ENCODE results near the gene TGFBR2.

The TGFBR2 gene

DNA sequence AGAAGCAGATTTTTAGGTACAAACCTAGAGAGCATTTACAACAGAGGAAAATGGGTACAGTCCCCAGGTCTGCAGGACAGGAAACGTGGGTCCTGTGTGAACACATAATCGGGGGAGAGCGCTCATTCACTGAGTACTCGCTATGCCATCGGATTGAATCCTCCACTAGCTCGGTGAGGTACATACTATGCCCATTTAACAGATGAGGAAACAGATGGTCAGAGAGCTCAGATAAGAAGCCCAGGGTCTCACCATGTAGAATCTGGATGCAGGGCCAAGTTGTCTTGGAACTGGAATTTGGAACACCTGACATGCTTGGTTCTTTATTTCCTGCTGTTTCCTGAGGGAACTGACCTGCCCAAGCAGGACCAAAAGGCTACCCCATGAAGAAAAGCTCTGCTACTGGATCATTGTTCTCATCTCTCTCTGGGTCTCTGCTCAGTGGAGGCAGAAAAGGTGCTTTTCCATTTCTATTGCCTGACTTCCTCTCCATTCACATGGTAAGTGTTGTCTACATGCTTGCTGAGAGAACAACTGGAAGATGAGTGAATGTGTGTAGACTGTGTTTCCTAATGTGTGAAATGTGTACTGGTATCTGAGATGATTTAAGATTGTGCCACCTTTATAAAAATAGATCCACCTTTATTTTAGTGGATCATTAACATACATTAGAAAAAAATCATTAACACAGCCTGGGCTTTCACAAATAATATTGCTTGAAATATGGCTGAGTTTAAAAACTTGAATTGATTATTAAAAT lies 89.1 kb downstream of the TGFBR2 start:
- DNase-seq: no peak

DNA sequence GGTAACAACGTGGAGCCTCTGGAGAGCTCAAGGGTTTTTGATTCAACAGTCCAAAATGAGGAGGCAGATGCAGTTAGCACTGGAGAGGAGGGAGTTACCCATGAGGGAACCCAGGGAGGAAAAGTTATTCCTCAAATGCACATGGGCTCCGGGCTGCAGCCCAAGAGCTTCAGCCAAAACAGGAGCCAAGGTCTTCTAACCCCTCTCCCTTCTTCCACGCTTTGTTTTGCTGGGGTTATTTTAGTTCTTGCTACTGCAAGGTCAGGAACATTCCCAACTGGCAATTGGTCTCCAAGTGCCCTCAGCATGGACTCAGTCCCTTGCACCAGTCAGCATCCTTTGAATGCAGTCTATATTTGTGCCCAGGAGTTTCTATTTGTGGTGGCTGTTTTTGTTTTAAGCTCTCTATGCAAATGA lies 90.0 kb downstream of the TGFBR2 start:
- no peak for DNase-seq

DNA sequence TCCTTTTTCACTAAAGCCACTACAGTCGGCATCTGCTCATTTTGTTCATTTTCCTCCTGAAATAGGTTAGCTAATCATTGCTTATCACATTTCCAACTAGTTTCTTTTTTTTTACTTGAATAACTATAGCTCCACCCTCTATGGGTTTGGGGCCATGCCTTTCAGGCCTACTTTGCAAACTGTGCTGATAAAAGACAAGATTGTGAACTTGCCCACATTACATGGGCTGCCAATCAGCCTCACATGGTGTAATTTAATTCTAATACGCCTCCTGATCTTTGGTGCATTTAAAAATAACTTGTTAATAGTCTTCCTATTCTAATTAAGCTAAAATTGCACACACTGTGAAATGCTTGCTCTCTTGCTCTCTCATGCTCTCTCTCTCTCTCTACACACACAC lies 90.5 kb downstream of the TGFBR2 start:
- no peak for DNase-seq

DNA sequence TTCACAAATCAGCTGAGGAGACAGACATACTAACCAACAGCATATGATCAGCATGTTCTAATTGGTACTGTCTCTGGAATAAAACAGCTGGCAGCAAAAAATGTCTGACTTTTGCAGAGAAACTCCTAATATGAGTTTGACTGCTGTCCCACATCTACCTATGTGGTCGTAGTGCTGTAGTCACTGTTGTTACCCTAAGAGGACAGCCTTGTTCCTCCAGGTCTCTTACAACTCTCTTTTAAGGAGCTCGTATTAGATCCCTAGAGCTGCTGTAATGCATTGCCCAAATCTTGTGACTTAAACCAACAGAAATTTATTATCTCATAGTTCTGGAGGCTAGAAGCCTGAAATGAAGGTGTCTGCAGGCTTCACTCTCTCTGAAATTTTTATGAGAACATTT lies 92.1 kb downstream of the TGFBR2 start:
- DNase-seq: no peak

DNA sequence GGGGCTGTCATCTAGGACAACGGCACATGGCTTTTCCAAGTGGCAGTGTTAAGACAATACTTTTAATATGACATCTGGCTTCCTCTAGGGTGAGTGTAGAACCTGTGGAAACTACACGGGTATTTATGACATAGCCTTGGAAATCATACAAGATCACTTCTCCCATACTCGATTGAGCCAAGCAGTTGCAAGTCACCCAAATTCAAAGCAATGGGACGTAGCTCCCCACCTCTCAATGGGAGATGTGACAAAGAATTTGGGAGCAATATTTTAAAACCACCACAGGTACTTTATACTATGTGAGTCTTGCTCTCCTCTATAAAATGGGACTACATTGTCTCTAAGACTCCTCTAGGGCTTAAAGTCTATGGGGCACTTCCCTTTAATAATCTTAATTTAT lies 93.5 kb downstream of the TGFBR2 start:
- DNase-seq: no peak

DNA sequence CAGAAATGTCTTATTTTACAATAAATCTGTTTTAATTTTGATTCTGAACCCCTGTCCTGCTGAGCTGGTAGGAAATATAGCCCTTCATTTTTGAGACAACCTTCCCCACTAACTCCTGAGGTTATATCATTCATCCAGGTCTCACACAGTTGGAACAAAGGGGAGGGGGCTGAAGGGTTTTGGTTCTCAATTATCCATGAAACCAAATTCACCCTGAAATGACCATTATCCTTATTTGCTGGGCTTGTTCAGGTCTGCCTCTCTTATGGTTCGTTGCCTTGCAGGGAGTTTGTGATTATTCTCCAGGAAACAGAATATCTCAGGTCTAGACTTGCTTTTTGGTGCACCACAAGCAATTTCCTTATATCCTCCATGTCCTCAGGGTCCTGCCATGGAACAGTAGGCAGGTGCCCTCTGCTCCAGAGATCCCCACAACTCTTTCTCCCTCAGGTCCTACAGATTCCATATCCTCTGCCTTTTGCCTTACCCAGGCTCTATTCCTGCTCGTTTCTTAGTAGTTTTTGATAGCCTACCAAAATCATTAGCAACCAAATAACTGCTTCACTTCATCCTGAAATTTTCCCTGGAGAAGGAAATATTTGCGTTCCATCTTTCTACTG lies 94.4 kb downstream of the TGFBR2 start:
- no peak for DNase-seq

DNA sequence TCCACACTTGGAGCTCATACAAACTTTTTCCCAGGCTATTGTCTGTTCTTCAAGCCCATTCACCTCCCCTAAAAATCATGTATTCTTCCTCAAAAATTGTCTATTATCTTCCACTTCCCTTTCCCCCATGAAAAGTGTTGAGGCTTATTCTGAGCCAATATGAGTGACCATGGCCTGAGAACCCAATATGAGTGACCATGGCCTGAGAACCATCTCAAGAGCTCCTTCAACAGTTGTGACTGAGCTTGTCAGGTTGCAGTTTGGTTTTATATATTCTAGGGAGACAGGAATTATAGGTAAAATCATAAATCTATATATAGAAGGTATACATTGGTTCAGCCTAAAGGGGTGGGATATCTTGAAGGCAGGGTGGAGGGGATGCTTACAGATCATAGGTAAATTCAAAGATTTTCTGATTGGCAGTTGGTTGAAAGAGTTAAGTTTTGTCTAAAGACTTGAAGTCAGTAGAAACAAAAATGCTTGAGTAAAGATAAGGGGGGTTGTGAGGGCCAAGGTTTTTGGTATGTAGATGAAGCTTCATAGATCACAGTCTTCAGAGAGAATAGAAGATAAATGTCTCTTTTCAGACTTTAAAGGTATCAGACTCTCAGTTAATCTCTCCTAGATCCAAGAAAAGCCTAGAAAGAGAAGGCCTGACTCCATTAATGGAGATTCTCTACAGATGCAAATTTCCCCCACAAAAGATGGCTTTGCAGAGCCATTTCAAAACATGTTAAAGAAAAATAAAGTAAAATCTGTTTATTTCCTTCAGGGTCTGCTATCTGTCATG lies 95.8 kb downstream of the TGFBR2 start:
- DNase-seq: no peak

DNA sequence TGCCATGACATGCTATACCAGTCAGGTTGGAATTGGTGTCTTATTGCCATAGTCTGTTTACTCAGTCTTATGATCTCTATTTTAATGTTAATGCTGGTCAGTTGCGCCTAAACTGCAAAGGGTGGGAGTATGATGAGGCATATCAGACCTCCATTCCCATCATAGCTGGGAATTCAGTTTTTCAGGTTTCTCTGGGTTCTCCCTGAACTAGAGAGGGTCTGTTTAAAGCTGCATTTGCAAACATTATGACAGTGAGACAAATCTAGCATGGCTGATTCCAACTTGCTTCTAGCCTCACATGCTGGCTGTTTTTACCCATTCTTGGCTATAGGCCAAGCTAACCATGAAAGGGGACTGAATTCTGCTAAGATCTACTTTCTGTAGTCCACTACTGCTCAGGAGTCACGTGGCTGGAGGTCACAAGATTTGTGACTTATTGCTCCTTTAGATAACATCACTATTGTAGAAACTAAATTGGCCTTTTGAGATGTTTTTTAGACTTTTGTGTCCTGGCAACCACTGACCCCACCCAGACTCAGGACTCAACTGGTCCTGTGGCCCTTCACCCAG lies 96.5 kb downstream of the TGFBR2 start:
- no peak for DNase-seq

DNA sequence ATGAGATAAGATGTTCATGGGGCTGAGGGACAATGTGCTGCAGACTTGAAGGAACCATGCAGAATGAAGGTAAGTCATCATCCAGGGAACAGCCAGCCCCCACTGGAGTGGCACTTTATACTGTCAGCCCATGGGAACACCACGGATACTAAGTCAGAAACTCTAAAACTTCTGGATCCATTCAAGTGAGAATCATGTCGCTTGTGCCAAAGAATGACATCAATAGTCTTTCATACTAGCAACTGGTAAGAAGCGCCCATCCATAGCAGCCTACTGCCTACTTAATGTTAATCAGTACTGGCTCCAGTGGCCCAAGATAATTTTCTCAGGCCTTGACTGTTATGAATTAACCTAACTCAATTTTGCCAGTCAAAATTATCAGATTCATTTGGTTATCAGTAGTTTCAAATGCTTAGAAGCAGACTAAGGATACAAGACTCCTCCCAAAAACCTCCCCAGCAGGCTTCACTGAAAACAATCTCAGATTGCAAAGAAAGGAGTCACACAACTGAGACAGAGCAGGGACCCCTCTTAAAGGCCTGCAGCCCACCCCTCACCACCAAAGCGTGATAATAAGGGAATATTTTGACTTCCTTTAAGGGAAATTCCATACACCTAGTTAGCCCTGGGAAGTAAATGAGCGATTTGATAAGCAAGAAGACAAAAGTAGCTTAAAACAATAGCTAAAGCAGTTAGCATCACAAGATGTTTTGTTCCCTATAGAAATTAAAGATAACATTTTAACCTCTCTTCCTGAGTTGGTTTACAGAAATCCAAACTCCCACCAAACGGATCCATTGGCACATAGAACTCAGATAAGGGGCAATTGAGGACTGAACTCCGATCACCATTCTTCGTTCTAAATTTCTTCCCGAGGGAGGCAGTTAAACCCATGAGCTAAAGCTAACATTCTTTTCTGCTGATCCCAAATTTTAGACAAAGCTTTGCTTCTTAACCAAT lies 98.8 kb downstream of the TGFBR2 start:
- DNase-seq: no peak

DNA sequence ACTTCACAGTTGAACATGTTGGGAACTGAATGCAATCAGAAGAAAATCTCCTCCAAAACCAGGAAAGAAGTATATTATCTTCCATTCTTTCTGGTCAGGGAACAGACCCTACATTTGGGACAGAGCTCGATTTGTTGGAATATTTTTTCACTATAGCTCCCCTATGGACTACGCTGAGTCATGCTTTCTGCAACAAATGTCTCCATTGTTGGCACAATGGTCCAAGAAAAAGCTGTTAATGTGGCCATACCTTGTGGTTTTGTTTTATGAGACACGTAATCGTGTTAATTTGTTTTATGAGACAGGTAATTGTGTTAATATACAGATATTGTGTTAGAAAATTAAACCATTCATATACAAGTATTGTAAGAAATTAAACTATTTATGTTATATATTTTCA lies 101.4 kb downstream of the TGFBR2 start:
- no peak for DNase-seq

DNA sequence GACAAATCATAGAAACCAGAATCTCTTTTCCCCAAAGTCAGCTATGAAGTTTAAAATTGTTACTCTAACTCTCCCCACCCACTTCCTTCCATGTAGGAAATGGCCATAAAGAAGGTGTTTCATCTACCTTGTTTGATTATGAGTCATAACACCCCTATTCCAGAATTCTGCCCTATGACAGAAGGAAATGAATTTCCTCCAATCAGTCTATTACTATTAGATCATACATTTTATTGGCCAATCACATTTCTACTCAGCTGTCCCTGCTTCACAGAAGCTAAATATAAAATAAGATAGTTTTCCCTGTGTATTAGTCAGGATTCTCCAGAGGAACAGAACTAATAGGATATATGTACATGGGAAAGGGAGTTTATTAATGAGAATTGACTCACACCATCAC lies 102.1 kb downstream of the TGFBR2 start:
- DNase-seq: no peak

DNA sequence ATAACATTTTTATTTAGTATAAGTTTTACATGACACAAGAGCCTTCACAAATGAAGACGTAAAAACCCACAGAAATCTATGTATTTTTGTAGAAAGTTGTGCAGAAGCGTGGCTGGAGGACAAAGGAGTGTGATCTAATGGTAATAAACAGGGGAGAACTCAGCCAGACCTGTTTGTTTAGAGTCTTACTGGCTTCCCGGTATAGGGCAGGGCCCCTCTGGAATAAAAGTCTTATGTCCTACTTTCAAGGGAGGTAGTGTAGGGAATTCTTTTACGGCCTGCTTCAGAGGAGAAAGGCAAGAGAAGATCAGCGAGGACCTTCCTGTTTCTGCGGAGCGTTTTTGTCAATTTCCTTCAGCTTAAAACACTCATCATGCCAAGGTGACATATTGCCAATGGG lies 103.6 kb downstream of the TGFBR2 start:
- DNase-seq: no peak

DNA sequence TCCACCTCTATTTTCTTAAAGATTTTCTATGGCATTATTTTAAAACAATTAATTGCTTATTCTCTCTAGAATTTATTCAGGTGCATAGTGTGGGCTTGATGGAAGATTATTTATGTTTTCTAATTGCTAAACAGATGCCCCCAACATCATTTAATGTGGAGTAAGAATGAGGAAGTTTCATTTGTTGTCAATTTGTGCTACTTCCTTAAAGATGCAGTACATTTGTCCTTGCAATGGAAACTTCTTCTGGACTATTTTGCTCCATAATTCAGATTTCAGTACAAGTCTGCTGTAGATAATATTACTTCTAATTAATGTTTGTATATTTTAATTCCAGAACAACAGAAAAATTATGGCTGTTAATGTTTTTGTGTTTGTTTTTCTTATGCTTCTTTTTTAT lies 104.8 kb downstream of the TGFBR2 start:
- no peak for DNase-seq

DNA sequence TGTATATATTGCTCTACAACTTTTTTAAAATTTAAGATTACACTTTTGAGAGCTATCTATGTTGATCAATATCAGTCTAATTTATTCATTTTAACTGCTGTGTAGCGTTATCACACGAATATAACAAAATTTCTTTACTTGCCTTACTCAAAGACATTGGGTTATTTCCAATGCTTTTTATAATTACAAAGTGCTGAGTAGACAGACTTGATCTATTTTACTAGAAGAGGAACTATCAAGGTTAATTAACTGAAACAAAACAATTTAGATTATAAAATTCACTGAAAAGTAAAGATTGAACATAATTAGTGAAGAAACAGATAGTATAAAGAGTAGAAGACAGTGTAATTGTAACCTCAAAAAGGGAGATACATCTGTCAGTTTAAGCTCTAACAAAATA lies 105.5 kb downstream of the TGFBR2 start:
- DNase-seq: no peak

DNA sequence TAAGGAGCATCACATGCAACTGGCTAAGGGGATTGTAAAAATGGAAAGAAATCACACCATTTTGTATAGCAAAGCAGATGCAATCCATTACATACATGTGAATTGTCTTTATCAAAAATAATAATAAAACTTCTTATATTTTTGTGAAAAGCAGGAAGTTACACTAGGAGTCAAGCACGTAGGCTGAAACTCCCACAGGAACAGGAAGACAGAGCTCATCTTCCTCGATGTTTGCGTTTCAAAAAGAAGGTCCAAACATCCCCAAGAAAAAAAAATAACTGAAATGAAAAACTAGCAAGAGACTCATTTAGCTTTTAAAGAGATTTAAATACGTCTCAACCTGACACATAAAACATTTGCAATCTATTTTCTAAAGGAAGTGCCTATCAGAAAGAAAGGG lies 106.6 kb downstream of the TGFBR2 start:
- DNase-seq: no peak

DNA sequence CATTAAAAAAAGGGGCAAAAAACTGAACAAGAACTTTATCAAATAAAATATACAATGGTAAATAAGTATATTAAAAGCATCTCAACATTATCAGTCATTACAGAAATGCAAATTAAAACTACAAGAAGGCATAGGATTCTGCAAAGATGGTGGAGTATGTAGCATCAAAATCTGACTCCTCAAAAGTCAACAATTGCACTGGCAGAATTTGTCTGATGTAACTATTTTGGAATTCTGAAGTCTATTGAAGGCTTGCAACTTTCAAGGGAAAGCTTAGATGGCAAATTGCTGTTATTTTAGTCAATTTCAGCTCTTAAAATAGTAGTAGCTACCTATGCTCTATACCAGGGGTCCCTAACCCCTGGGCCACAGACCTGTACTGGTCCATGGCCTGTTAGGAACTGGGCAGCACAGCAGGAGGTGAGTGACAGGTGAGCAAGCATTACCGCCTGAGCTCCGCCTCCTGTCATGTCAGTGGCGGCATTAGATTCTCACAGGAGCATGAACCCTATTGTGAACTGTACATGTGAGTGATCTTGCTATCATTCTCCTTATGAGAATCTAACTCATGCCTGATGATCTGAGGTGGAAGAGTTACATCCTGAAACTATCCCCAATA lies 107.6 kb downstream of the TGFBR2 start:
- DNase-seq: no peak

DNA sequence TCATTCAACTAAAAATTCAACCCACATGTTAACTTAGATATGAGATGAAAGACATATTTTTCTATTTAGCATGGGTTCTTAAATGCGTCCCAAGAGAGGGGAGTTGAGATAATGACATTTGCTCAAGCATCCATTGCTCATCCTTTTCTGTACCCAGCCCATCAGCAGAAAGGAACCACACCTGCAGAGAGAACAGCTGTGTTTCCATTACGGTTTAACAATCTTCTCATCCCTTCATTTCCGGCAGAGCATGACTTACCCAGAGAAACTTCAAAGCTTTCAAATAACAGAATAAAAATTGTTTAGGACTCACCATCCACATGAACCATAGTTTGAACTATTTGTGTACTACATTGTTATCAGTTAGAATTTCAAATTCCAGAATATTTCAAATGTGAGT lies 113.1 kb downstream of the TGFBR2 start:
- DNase-seq: no peak

DNA sequence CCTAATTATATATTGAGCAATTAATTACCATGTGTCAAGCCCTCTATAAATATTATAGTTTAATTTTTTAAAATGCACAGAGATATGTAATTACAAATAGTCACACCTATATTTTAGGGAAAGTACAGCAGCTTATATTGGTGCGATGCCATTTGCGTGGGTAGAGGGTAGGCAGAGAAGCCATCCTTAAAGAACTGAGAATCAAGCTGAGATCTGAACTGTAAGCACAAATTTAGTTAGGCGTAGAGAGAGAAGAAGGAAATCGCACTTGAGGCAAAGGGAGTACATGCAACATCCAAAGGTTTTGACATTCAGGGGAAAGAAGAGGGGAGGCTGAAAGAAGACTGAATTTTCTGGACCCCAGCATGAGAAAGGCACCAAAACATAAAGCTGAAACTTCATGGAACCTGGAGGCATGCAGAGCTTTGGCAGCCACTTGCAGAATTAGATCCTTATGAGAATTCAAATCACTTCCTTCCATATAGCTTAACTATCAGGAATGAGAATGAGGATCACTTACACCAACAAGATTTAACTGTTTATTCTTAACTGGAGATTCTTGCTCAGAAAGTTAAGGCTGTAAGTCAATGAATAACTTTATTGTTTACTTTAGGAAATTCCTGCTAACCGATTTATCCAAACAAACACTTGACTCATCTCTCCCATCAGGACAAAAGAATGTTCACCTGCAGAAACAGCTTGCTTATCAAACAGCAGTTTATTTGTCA lies 114.3 kb downstream of the TGFBR2 start:
- DNase-seq: no peak

DNA sequence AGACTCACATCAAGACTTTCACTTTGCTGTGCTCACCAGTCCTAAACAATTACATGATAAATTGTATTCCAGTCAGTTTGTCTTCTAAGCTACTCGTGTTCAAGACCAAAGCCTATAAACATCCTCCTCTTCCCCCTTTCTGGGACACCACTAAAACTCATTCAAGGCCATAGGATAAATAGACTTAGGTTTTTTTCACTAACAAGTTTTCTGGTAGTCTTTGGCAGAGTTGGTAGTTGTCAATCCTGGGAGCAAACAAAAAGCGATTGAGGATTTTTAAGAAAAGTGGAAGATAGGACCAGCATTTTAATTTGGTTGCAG lies 114.9 kb downstream of the TGFBR2 start:
- no peak for DNase-seq

DNA sequence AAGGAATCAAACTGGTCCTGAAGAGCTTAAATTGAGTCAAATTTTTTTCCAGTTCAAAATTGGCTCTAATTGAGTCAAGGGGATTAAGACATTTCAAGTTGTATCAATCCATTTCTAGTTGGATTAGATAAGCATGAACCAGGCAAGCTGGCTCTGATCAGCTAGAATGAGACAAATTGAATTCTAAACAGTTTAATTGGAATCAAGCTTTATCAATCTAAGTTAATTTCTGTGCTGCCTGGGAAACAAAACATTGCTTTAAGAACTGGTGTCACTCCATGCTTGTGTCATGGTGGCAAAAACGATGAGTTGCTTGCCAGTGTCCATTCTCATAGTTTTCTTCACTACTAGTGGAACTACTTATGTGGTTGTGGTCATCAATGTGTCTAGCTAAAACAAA lies 116.8 kb downstream of the TGFBR2 start:
- no peak for DNase-seq

DNA sequence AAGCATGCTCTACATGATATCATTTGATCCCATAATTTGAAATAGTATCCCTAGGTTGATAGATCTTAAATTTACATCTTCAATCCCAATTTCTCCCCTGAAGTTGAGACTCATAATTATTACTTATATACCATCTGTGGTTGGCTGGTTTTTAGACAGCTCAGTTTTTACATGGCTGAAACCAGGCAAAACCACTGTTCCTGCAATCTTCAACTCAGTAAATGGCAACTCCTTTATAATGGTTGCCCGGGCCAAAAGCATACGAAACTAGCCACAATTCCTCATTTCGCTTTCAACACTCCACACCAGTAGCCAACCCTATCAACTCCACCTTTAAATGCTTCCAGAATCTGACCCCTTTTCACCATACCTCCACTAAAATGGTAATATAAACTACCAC lies 118.5 kb downstream of the TGFBR2 start:
- no peak for DNase-seq

DNA sequence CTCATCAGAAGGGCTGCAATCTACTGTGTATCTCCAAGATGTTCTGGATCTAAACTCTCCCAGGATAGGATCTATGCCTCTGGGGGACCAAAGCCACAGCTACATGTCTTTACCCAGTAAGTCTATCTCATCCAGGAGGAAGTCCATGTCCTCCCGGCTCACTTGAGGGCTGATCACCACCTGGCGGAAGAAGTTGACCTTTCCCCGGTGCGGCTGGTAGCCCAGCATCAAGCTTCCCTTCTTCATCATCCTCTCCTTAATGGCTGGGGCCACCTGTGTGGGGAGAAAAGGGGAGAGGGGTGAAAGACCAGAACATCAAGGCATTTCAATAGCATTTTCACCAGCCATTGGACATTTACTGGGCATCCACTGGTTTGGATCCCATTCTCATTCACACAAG lies 121.7 kb downstream of the TGFBR2 start:
- DNase-seq: no peak
